NCI-H774 (cell line): ENCODE results near the gene TPT1.
A peak's percentile ranks its signal among the peaks of the same experiment; 100 is the strongest.

Source experiments
- DNase-seq: peaks from one replicate; lab custom pipeline; 2025; lab: John Stamatoyannopoulos, UW

Gene TPT1

DNA sequence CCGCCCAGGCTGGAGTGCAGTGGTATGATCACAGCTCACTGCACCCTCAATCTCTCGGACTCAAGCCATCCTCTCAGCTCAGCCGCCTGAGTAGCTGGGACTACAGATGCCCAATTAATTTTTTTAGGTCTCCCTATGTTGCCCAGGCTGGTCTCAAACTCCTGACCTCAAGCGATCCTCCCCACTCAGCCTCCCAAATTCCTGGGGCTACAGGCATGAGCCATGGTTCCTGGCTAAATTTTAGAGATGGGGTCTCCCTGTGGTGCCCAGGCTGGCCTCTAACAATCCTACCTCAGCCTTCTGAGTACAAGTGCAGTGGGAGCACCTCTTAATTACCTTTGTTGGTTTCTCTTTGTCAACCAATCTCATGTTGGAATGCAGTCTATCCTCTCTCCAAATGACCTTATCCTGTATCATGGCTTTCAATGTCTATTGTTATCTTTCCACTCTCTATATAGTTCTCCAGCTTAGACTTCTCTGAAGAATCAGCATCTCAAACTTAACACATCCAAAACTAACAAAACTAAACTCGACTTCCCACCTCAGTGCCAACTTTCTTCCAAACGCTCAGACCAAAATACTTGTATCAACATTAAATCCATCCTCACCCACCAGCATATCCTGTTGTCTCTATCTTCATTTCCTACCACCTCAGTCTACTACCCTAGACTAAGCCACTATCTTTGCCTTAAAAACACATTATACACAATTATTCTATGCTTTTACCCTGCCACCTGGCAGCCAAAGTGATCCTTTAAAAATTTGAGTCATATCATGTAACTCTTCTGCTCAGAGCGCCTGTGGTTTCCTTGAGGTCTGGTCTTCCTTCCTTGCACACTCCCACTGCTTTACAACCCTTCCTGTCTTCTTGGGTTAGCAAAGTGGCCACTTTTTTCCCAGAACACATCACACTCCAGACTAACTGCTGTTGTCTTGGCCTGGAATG, 6.7 kb downstream of the TPT1 start:
- no peak for DNase-seq

DNA sequence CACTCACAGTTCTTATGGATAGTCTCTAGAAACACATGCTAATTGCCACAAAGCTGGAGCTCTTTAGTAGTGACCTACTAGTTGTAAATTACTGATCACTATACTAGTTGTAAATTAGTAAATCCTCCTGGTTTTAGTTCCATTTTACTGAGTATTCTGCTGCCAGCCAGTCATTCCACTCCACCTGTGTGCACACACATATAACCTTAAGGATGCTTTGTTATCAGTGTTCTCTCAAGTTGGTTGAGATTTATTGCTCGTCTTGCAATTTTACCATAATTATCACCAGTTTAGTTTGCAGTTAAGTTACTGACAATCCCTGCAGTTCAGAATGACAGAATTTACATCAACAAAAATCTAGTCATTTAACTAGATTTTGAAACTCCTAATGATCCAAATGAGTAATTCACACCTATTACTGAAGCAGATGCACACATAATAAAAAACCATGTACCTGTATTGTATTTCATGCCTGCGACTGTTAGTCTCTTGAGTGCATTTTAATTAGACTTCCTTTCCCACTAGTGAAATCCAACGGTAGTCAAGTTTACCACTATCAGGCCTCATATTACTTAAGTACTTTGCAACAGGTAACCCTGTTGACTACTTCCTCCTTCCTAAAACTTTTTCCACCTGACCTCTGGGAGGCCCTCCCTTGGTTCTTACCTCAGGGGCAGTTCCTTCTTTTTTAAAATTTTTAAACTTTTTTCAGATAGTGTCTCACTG, 7.6 kb downstream of the TPT1 start:
- no peak for DNase-seq

DNA sequence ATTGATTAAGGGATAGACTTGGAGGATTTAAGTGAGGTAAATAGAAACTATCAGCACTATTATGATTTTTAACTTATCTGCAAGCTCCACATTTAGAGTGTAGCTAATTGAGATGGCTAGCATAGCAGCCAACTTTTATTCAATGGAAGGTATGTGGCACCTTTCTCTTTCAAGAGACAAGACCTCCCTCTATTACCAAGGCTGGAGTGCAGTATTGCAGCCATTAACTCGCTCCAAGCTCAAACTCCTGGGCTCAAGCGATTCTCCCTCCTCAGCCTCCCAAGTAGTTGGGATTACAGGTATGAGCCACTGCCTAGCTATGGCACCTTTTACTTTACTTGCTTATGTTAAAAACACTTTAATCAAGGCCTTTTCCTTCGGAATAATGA, 8.2 kb downstream of the TPT1 start:
- no peak for DNase-seq

DNA sequence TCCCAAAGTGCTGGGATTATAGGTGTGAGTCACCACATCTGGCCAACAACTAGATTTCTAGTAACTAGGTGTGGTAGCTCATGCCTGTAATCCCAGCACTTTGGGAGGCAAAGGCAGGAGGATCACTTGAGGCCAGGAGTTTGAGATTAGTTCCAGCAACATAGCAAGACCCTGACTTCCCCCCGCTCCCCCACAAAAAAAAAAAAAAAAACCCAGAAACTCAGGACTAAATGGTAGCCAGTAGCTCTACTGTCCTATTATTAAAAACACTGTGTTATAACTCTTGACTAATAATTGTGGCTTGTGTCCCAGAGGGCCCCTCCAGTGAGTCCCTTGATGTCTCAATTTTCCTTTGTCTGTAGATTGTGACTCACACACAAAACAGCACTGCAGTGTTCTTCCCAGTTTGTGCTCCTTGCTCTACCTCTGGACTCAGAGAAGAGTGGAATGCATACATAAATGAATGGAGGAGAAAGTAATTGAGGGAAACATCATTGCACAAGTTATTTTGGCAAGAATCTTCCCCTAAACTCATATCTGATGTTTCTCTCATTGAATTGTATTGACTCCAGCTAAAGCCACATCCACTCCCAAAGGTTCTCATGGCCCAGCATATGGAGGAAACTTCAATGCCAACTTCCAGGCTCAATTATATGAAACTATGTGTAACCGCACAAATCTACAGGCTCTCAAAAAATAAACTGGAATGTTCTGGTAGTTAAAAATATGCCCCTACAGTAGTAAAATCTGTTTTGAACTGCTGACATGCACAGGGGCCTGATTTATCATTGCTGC, 8.8 kb downstream of the TPT1 start:
- no peak for DNase-seq

DNA sequence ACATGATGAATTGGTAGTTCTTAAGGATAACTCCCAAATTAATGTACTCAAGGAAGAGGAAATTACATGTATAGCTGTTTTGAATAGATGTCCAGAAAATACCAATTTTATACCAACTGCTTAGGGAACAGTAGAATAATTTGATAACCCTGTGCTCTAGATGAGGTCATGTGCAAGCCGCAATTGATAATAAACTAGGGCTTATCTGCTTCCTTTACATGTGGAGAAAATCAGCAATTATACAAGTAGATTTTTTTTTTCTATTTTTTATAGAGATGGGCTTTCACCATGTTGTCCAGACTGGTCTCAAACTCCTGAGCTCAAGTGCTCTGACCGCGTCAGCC, 9.3 kb downstream of the TPT1 start:
- no peak for DNase-seq

DNA sequence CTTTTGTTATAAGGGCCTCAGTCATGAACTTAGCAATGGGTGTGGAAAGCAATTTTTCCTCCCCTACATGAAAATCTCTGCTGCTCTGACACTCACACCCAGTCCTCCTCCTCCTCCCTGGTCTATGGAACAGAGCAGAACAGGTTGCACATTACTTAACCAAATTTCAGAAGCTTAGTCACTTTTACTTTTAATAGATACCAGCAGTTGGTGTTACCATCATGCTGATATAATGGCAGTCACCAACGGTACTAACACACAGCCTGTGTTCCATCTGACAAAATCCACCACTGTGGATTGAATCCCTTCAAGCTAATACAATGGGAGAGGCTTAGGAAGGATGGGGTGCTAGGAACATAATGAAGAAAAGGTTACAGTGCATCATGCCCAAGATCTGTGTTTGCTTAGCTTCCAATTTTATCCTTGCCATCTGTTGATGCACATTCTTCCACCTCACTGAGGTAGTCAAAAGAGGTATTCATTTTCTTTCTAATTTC, 9.8 kb downstream of the TPT1 start:
- DNase-seq, result no peak

DNA sequence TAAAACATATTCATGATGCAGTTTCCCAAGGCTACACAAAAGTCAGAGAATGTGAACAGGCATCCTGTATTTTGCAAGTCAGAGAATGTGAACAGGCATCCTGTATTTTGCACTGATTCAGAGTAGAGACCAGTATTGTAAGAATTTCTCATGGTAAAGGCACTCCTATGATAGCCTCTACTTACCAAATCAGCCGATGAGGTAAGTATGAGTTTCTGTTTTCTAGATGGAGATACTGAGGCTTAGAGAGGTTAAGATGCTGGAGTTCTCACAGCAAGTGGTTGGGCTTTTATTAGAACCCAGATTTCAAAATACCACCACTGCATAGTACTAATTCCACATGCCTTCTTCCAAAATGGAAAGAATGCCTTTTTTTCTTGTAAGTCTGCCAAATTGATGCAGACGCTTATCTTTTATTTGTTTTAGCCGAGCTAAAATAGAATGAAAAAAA, 12.3 kb downstream of the TPT1 start:
- DNase-seq, result no peak

DNA sequence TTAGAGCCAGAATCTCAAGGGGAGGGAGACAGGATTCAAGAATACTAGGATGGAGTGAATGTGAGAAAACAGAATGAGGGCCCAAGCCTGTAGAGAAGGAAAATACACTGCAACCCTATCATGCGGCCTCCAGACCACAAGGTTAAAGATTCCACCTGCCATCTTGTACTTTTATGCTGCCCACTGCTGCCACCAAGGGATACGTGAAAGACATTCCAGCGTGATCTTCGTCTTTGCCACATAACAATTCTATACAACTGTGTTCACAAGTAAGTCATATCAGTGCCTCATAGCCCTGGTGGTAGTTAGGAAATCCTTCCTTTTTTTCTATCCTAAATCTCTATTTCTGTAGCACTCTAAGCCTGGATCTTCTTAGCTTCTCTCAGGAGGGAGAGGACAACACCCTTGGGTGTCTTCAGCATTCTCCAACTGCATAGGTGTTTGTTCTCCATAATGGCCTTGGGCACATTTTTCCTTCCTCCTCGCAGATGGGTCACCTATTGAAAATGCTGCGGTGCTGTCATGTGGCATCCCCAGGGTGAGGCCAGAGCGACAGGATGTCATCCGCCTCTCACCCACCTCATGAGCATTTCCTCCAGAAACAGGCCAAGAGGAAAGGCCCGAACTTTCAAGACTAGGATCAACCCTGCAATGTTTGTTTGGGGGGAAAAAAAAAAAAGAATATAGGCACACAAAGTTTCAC, 13.6 kb downstream of the TPT1 start:
- DNase-seq, result no peak

DNA sequence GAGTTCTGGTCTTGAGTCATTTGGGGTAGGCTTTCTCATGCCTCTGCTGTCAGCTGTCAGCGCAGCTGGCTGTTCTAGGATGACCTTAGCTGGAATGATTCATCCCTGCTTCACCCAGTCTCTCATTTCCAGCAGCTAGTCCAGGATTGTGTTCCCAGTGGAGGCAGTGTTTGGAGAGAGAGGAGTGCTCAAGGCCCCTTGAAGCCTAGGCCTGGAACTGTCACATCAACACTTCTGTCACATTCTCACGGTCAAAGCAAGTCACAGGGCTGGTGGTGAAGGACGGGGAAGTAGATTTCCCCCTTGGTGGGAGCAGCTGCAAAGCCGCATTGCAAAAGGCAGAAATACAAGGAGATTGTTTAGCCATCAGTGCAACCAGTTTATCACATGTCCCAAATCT, 15.2 kb downstream of the TPT1 start:
- no peak for DNase-seq

DNA sequence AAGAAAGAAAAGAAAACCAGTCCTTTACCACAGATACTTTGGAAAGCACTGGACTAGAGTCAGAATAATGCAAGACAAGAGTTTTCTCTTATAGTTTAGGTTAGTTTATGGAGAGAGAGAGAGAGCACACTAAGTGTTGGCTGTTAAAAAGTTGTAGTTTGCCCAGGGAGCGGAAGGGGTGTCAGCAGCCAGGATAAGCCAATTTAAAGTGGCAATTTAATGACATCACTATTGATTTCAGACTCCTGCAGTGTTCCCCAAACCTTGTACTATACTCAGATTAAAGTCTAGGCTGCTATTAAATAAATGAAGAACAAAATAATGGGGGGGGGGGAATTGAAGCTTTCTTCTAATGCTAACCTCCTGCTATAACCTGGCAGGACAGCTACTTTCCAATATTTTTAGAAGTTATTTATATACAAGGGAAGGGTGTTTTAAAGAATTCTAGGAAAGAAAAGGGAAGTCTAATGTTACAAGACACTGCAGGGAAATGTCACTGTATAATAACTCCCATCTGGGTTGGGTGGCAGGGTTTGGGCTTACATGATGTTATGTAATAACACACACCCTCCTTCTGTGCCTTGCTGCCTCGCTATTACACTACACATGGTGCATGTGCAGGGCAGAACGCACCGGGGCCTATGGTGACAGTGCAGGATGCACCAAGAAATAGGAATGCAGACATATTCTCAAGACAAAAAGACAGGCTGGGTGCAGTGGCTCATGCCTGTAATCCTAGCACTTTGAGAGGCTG, 19.9 kb downstream of the TPT1 start:
- no peak for DNase-seq

DNA sequence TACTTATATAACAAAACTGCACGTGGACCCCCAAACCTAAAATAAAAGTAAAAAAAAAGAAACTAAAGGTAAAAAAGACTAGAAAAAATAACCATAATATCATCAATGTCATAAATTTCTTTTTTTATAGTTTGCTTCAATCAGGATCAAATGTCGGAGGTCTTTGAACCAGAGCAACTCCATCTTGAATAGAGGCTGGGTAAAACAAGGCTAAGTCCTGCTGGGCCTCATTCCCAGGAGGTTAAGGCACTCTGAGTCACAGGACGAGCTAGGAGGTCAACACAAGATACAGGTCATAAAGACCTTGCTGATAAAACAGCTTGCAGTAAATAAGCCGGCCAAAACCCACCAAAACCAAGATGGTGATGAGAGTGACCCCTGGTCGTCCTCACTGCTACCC, 24.0 kb downstream of the TPT1 start:
- no peak for DNase-seq

DNA sequence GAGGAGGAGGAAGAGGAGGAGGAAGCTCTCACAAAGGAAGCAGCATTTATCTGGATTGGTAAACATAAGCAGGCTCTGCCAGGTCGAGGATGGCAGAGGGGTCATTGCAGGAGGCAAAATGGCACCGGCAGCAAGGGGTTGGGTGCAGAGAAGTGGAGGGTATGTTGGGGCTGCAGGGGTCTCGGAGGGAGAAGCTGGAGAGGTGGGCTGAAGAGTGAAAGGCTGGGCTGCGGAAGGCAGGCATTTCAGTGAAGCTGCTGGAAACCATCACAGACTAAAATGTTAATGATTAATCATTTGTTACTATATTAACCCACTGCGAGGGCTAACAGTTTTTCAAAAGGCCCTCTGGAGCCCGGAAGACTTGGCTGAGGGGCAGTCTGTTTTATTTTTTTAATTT, 24.6 kb downstream of the TPT1 start:
- DNase-seq, result no peak

DNA sequence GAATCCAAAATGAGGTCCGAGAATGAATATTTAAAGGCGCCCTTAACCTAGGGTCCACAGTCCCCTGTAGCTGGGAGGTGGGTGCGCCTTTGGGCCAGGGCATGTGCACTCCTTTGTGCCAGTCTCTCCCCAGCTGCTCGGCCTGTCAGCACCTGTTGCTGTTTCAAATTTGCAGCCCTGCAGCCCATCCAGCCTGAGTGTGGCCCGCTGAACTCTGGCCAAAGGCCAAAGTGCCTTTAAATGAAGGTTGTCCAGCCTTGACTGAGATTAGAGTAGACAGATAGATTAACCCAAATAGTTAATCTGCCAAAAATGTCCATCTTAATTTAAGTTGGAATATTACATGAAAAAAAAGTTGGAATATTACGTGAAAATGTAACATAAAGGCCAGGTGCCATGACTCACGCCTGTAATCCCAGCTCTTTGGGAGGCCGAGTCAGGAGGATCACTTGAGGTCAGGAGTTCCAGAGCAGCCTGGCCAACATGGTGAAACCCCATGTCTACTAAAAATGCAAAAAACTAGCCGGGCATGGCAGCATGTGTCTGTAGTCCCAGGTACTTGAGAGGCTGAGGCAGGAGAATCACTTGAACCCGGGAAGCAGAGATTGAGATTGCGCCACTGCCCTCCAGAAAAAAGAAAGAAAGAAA, 25.3 kb downstream of the TPT1 start:
- no peak for DNase-seq

DNA sequence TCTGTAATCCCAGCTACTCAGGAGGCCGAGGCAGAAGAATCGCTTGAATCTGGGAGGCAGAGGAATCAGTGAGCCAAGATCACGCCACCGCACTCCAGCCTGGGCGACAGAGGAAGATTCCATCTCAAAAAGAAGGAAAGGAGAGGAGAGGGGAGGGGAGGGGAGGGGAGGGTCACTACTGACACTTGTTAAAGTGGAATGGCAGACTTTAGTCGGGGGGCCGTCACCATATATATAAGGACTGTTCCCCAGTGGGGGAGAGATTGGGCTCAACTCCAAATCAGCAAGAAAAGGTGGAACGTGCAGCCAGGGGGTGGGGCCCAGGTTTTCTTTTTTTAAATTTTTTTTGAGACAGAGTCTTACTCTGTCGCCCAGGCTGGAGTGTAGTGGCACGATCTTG, 26.2 kb downstream of the TPT1 start:
- DNase-seq, result no peak

DNA sequence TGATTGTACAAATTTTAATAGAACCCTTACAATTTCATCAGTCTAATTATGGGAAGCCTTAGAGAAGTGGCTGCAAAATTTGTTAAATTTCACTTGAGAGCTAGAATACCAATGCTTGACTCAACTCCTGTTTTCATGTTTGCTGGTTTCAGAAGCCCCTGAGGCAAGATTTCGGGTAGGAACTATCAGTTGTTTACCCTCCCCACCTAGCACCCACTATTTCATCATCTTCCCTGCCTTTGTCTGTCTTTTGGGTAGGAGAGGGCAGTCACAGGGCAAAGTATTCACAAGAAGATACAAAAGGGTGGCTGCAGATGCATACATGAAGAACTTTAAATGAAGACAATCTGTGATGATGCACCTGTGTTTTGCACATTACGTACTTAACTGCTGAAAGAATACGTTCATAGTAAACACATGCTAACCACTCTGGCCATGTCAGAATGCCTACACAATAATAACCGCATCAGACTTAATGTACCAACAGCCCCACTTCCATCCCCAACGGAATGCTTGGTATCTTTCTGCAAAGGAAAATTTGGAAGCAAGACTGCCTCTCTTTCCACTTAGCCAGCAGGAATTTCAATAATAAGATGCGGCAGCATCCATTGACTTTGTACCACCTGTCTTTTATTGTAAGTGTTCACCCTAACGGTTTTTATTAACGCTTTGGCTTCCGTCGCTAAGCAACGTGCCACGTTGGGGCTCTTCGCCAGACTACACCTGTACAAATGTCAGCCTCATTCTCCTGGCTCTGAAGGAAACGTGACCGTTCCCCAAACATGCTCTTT, 30.4 kb downstream of the TPT1 start:
- DNase-seq, result peak; percentile 74

DNA sequence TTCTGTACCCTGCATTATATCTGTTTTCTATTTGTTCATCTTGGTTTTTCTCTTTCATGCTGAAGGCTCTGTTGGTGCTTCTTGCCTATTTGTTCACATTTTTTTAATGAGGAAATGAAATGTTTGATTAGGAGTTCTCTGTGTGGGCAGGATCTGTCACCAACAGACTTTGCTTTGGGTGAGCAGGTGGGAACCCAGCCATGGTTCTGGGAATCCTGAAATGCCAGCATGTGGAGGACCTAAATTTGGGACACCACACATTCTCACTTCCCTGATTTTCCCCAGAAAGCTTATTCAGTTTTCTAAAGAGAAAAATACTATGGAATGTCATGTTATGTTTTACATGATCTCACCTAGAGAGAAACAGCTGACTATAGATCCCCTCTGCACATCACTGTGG, 34.0 kb downstream of the TPT1 start:
- DNase-seq, result no peak

DNA sequence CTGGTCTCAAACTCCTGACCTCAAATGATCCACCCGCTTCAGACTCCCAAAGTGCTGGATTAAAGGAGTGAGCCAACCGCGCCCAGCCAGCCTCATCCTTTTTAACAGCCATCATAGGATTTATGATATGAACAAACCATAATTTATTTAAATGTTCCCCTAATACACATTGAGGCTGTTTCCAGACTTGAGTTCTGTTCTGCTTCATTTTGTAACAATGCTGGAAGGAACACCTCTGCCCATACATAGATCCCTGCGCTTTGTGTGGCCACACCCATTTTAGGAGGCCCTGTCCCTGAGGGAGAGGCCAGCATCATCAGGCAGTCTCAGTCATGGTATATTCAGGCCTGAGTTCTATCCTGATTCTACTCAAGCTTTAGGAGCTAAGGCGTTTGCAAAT, 35.9 kb downstream of the TPT1 start:
- DNase-seq, result no peak

DNA sequence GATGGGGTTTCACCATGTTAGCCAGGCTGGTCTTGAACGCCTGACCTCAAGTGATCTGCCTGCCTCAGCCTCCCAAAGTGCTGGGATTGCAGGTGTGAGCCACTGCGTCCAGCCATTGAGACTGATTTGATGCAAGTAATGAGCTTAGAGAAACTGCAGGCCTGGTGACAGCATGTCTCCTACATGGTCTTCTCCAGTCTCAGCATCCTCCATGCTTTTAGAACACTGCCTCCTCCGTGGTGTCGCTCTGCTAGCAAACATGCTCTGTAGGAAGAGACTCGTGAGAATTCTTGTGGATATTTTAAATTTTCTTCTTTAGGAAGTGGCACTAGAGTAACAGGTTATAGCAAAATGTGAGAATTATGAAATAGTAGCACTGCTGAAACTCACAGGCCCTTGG, 37.1 kb downstream of the TPT1 start:
- no peak for DNase-seq

DNA sequence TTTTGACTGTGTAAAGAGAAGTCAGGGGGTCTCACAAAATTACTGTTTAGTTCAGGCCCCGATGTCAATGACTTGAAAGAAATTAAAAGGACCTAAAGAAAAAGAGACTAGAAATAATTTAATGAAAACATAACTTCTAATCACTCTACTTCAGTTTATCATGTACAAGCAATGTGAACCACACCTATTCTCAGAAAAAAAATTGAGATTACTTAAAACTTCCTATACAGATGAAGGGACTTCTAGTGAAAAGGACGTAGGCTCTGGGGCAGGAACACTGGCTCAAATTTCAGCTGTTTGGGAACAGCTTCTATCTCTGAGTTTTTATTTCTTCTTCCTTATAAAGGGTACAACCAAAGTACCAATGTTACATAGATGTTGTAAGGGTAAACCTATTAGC, 38.0 kb downstream of the TPT1 start:
- DNase-seq, result no peak

DNA sequence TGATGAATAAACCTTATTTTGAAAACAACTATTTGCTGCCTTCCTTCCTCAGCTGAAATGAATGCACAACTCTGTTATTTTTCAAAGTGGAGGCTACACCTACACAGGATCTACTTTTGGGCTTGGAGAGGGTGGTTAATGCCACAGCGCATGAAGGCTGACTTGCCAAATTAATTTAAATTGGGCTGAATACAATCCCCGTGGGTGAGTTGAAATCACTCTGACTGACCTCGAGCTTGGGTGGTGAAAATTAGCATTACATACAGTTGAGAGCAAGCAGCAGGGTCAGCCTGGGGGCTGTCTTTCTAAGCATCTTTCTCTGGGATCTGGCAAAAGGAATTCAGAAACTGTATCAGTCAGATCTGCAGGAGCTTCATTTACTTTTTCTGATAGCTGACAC, 38.5 kb downstream of the TPT1 start:
- no peak for DNase-seq
